Psoas muscle (tissue), 8 donors: Measurements from ENCODE around the gene SLC35A2. TPM values are rescaled to one million over a fixed set of nuclear protein-coding genes. Genes with fewer than 3 reads are reported as not detected.

Source experiments
- ATAC-seq, 4 donors: fragments of 200-7000 bp; cut with Tn5 transposase; one replicate each; pipeline ENCODE4 v1.9.1; 2020; ENCODE audit warnings: moderate library complexity in 3 of 4, mild to moderate bottlenecking in 2 of 4
- DNase-seq, 2 donors: peaks; one replicate each; pipeline ENCODE4 v3.0.0-alpha.2; 2020
- H3K27ac ChIP-seq: fragments of 200-600 bp; one replicate; pipeline ENCODE4 v1.8.0; 2022
- H3K27me3 ChIP-seq, 3 donors: fragments of 200-600 bp in 1 of 3; one replicate each; pipeline versions ENCODE4 v1.6.1 to v1.8.0; 2013 to 2022; ENCODE audit warnings: low read length in 2 of 3, mild to moderate bottlenecking in 2 of 3, moderate library complexity in 1 of 3; ENCODE audit not compliant: insufficient read depth in 3 of 3
- H3K36me3 ChIP-seq, 2 donors: fragments of 200-600 bp in 1 of 2; one replicate each; pipeline versions ENCODE4 v1.6.1 to v1.8.0; 2013 to 2022; ENCODE audit warnings: low read depth in 1 of 2, mild to moderate bottlenecking in 1 of 2, moderate library complexity in 1 of 2; ENCODE audit not compliant: insufficient read depth in 1 of 2
- H3K4me1 ChIP-seq: fragments of 200-600 bp; one replicate; pipeline ENCODE4 v1.8.0; 2022
- H3K4me3 ChIP-seq: fragments of 200-600 bp; one replicate; pipeline ENCODE4 v1.8.0; 2022; ENCODE audit warnings: mild to moderate bottlenecking
- H3K9me3 ChIP-seq: fragments of 200-600 bp; one replicate; pipeline ENCODE4 v1.8.0; 2022
- CTCF ChIP-seq: fragments of 200-600 bp; IDR thresholded peaks from one replicate; pipeline ENCODE4 v1.8.0; 2022; ENCODE audit warnings: antibody characterized with exemption
- WGBS, 3 donors: extraction: QIAGEN DNeasy Blood & Tissue Kit; methylation state at CpG; one replicate each; pipeline versions ENCODE4 v1.1.6 to v1.1.7; 2013; 5-methylcytosine and 5-hydroxymethylcytosine counted together
- intact Hi-C, 2 donors: fragments of 100-400 bp; cut with DNase I; formaldehyde crosslinking; loops; one replicate each; pipeline versions ENCODE4 v1.11.0 to v1.14.2; 2022
- polyA plus RNA-seq, 3 donors: library from polyadenylated mRNA; stranded (reverse); fragments of 200-250 nt; gene quantifications; one replicate each; pipeline ENCODE4 v1.2.3, GENCODE V29; 2013
- total RNA-seq, 4 donors: library from RNA; stranded (reverse); fragmentation: NEBNext Ultra II Directional in 2 of 4; extraction: Animal tissue kit (Norgen Biotek cat#: 25700) in 2 of 4; gene quantifications; one replicate each; pipeline versions ENCODE4 v1.2.1 to v1.2.4, GENCODE V29; 2021 to 2023
- donor health status: healthy with polysubstance abuse.
- donor health status: DM: no; HTN: no; CAD: no; lungs with moderate emphysema.
- donor health status: Bipolar disorder and iron deficiency.
- donor health status: healthy.
- donor health status: DM: yes; HTN: yes; CAD: no.
- donor health status: DM: no; HTN: no; CAD: no.
- donor health status: DM: no; HTN: no; CAD: no.
- donor health status: DM: yes; HTN: yes; CAD: no.

Gene SLC35A2
- total and polyA plus RNA-seq, 7 donors, result 8.8 to 26.1 (median 13.2) TPM

DNA sequence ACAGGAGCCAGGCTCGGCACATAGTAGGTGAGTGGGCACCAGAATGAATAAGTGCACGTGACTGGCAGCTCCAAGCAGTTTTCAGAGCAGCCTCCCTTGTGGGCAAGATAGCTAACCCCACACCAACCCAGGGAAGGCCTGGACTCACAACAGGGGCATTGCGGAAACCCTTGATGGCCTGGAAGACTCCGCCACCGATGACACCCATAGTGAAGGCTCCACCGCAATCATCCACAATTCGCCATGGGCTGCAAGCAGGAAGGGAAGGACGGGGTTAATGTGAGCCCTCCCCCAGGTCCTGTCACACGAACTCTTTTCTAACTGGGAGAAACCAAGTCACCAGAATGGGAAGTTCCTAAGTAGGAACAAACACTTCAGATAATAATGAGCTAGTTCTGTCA is 14.8 kb downstream of the SLC35A2 start:
- no peaks in the 10 kb centered on the region for H3K27me3 ChIP-seq
- H3K4me3 ChIP-seq, result peak overlapping the region; percentile 85
- WGBS, 3 donors, result 40 to 58% (median 53%) methylated on average over 9 of the region's 9 CpGs
- DNase-seq (no peak), ATAC-seq (no peak)
- H3K4me1 ChIP-seq, result peaks cover 2% of the 10 kb centered on the region
- H3K9me3 ChIP-seq, result no peaks in the 10 kb centered on the region
- TF ChIP-seq CTCF, result no peak
- H3K27ac ChIP-seq, result peak overlapping the region; percentile 96
- H3K36me3 ChIP-seq, result peaks cover under 1 to 38% of the 10 kb centered on the region in 2 donors
- intact Hi-C loops, result no loop called here

GRCh38 chrX:48894891-48895290 is 16.6 kb downstream of the SLC35A2 start:
- WGBS, 3 donors, result 68 to 79% (median 69%) methylated on average over 6 of the region's 6 CpGs
- no peak for DNase-seq
- no peak overlapping the region for H3K4me3 ChIP-seq

GRCh38 chrX:48893556-48894348 is 17.7 kb downstream of the SLC35A2 start:
- Histone ChIP-seq H3K9me3 (no peaks in the 10 kb centered on the region), H3K36me3 (peaks cover 0 to 25% of the 10 kb centered on the region in 2 donors), H3K4me1 (peaks cover 7% of the 10 kb centered on the region), H3K27ac (no peak overlapping the region), H3K27me3 (no peaks in the 10 kb centered on the region), H3K4me3 (no peak overlapping the region)
- 81 to 92% (median 89%) methylated on average over 12 to 16 of the region's 16 CpGs for WGBS, 3 donors
- TF ChIP-seq CTCF, result no peak
- intact Hi-C loops, result no loop called here
- ATAC-seq (no peak), DNase-seq (no peak)

More at GRCh38 chrX:48894891-48895290, 16.6 kb downstream of the SLC35A2 start:
- intact Hi-C loops, result no loop called here
- TF ChIP-seq CTCF, result no peak
- ATAC-seq, result no peak
- H3K27me3 ChIP-seq, result no peaks in the 10 kb centered on the region
- no peak overlapping the region for H3K27ac ChIP-seq
- H3K9me3 ChIP-seq, result no peaks in the 10 kb centered on the region
- H3K4me1 ChIP-seq, result peaks cover 7% of the 10 kb centered on the region
- peaks cover 0 to 25% of the 10 kb centered on the region in 2 donors for H3K36me3 ChIP-seq

DNA sequence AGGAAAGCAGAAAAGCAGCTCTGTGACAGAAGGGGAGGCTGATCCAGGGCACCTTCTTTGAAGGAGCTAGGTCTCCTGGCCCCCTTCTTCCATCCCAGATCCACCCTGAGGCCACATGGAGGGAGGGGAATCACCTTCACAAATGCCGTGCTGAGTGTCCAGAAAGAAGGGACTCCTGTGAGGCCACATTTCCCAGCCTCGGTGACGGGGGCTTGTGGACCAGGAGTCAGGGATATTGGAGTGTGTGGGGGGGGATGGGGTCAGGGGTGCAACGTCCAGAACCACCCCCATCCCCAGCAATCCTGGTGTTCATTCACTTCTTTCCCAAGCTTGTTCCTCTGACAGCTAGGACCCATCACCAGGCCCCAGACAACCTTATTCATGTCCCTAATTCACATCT is 18.6 kb downstream of the SLC35A2 start:
- 63 to 84% (median 68%) methylated on average over 3 to 4 of the region's 4 CpGs for WGBS, 3 donors
- TF ChIP-seq CTCF, result no peak
- Histone ChIP-seq H3K4me1 (peaks cover 7% of the 10 kb centered on the region), H3K9me3 (no peaks in the 10 kb centered on the region), H3K27ac (no peak overlapping the region), H3K27me3 (no peaks in the 10 kb centered on the region), H3K36me3 (peaks cover 0 to 25% of the 10 kb centered on the region in 2 donors), H3K4me3 (no peak overlapping the region)
- intact Hi-C loops, result no loop called here
- ATAC-seq (no peak), DNase-seq (no peak)
